ENCODE results near the gene LIG4.

GRCh38 chr13:108249150-108249549 is 33.8 kb upstream of the LIG4 start:
- TF ChIP-seq, protein P1, sequence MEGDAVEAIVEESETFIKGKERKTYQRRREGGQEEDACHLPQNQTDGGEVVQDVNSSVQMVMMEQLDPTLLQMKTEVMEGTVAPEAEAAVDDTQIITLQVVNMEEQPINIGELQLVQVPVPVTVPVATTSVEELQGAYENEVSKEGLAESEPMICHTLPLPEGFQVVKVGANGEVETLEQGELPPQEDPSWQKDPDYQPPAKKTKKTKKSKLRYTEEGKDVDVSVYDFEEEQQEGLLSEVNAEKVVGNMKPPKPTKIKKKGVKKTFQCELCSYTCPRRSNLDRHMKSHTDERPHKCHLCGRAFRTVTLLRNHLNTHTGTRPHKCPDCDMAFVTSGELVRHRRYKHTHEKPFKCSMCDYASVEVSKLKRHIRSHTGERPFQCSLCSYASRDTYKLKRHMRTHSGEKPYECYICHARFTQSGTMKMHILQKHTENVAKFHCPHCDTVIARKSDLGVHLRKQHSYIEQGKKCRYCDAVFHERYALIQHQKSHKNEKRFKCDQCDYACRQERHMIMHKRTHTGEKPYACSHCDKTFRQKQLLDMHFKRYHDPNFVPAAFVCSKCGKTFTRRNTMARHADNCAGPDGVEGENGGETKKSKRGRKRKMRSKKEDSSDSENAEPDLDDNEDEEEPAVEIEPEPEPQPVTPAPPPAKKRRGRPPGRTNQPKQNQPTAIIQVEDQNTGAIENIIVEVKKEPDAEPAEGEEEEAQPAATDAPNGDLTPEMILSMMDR (IDR thresholded peaks at IDR 0.05) = no peak
- no peak for TF ChIP-seq POLR2A (IDR thresholded peaks at IDR 0.05)

All from sigmoid colon (tissue), 3 donors.